ENCODE results near the gene SPINK2. TPM values are rescaled to one million over a fixed set of nuclear protein-coding genes. Genes with fewer than 3 reads are reported as not detected.

The SPINK2 gene
- total RNA-seq, 1 experiment from 2014 or later: not detected

Other genes with a start within 250 kb of the SPINK2 start
- 4.3 and 5.6 TPM in 2 replicates for gene HOPX, start 140.4 kb downstream of the SPINK2 start, total RNA-seq (2014; rRNA removed; shearing (Covaris generic))
- gene REST, start 86.2 kb upstream of the SPINK2 start, total RNA-seq (2014; rRNA removed; shearing (Covaris generic)): 19.6 and 26.9 TPM in 2 replicates
- gene NOA1, start 155.9 kb upstream of the SPINK2 start, total RNA-seq (2014; rRNA removed; shearing (Covaris generic)): 10.8 and 12.4 TPM in 2 replicates
- 141 and 147 TPM in 2 replicates for gene POLR2B, start 157.2 kb upstream of the SPINK2 start, total RNA-seq (2014; rRNA removed; shearing (Covaris generic))

Data from M059J (cell line).